HG03108 (cell line): ENCODE measurements around the gene FAM236B.
"Not testable (repeated sequence)": the region's sequence is repeated elsewhere in the genome, so short reads cannot be mapped to it uniquely, and the experiment has no call there.

Experiments
- ATAC-seq: cut with Tn5 transposase; IDR thresholded peaks from one replicate; pipeline ENCODE4 v1.9.1; 2021; ENCODE audit warnings: moderate library complexity; ENCODE audit not compliant: unreplicated experiment

FAM236B gene

DNA sequence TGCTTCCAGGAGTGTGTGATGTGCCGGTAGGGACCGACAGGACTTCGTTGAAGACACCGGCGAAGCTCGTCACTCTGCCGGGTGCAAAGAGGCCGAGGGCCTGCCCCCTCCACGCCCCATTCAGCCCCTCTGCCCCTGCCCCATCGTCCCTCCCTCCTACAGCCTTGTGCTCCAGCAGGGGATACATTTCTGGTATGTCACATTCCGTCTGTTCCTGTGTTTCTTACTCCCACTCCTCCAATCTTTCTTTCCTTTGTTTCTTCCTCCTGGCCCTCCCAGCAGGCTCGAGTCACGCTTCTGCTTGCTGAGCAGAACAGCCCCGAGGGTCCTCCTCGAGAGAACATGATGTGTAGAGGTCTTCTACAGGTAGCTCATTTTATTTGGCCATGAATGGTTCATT is at the start of gene FAM236B:
Gene FAM236B, minus strand, starts transcription at position 101 of the 400 bp plus-strand sequence. Its CDS starts 100 bp downstream, at position 1.
- ATAC-seq = not testable (repeated sequence)

DNA sequence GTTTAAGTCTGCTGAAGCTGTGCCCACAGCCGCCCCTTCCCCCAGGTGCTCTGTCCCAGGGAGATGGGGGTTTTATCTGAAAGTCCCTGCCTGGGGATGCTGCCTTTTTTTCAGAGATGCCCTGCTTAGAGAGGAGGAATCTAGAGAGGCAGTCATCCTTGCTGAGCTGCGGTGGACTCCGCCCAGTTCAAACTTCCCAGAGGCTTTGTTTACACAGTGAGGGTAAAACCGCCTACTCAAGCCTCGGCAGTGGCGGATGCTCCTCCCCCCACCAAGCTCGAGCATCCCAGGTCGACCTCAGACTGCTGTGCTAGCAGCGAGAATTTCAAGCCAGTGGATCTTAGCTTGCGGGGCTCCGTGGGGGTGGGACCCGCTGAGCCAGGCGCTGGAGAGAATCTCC is 48.2 kb upstream of the FAM236B start:
- not testable (repeated sequence) for ATAC-seq

DNA sequence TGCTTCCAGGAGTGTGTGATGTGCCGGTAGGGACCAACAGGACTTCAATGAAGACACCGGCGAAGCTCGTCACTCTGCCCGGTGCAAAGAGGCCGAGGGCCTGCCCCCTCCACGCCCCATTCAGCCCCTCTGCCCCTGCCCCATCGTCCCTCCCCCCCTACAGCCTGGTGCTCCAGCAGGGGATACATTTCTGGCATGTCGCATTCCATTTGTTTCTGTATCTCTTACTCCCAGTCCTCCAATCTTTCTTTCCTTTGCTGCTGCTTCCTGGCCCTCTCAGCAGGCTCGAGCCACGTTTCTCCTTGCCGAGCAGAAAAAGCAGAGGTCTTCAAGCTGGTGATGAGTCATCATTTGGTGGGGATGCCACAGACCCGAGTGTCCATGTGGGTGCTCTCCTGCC is 25.6 kb upstream of the FAM236B start, which contains the start of gene FAM236D:
Gene FAM236D, minus strand, starts transcription at position 101 of the 400 bp plus-strand sequence. Its CDS starts 100 bp downstream, at position 1.
- ATAC-seq = not testable (repeated sequence)

DNA sequence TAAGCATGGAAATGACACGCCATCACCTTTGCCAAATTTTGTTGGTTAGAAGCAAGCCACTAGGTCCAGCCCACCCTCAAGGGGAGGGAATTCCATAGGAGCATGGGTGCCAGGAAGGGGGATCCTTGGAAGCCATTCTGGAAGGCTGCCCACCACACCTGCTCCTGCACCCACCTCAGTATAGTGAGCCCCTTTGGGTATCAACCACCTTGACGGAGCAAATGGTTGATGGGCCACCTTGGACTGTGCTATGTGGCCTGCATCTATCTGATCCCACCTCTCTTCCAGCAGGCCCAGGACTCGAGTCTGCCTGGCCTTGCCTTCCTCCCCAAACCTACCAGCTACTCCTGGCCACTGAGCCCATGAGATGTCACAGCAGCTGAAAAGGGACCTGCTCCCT is 7.9 kb upstream of the FAM236B start:
- ATAC-seq = not testable (repeated sequence)

DNA sequence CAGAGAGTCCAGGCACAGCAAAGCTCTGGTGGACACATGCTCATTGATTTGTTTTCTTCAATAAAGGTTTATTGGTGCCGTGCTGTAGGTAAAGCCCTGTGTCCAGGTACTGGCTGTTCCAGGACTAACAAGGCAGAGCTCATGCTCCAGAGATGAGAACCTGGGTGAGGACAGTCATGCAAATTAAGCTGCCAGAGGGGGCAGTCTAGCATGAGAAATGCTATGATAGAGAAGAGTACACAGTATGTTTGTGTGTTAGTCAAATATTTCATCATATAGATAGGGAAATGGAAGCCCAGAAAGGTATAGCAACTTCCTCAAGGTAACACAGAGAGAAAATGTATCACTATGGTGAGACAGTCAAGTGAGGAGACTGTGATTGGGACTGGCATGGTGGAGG is 5.7 kb upstream of the FAM236B start:
- not testable (repeated sequence) for ATAC-seq

DNA sequence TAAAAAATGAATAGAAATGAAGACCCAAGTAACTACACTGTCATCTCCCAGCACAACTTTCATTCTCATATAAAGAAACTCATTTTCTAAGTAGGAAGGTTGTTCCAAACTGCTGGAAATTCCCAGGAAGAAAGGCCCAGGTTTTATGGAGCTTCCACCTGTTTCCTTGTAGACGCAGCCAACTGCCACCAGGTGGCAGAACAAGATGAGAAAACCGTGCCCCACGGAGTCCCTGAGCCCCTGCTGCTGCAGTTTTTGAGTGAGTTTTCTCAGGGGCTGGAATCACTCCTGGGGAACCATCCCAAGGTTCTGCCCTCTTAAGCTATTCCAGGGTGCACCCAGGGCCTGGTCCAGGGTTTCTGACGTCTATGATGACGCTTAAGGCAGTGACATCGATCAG is 1.5 kb upstream of the FAM236B start:
- ATAC-seq = not testable (repeated sequence)

DNA sequence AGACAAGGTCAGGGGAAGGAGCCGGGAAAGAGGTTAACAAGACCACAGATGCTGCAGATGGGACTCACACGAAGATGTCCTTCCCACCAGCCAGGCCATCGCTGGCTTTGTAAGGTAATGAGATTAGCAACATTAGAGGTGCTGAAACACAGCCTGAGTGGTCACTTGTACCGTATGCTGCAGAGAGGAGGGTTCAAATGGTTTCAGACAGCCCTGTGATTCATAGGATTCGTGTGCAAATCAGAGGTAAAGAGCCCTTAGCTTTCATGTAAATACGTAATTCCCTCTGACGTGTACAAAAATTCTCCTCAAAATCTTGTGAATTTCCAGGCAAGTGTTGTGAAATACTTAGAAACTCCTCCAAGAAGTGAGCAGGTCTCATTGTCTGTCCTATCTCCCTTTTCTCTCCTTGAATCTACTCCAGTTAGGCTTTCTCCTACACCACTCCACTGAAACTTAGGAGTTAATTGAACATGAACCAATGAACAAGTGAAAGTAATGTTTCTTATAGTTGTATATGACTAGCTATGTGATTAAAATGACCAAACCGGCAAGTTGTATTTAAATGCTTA is 991 bp upstream of the FAM236B start:
- ATAC-seq = not testable (repeated sequence)

DNA sequence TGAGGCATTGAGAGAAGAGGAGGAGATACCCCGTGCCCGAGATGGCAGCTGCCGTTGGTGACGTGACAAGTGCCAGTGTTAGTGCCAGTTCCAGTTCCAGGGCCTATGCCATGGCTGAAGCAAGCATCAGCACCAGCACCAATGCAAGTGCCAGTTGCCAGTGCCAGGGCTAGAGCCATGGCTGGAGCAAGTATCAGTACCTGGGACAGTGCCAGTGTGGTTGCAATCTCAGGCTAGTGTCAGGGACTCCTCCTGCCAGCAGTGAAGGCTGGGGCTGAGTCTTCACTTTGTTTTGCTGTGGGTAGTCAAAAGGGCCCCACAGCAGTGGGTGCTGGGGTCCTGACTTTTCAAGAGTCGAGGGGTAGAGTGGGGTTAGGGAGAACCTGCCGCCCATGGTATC is 4.3 kb downstream of the FAM236B start:
- ATAC-seq = not testable (repeated sequence)

DNA sequence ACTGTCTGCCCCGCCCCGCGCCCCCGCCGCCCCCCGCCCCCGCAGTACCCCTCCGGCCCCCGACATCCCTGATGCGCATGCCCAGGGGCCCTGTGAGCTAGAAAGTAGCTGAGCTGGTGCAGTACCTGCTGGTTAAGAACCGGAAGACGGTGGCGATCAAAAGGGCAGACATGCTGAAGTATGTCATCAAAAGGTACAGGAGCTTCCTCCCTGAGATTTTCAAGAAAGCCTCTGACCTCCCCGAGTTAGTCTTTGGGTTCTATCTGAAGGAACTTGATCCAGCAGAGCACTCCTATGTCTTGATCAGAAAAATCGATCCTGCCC is 5.0 kb downstream of the FAM236B start:
- ATAC-seq = peak; percentile 69

DNA sequence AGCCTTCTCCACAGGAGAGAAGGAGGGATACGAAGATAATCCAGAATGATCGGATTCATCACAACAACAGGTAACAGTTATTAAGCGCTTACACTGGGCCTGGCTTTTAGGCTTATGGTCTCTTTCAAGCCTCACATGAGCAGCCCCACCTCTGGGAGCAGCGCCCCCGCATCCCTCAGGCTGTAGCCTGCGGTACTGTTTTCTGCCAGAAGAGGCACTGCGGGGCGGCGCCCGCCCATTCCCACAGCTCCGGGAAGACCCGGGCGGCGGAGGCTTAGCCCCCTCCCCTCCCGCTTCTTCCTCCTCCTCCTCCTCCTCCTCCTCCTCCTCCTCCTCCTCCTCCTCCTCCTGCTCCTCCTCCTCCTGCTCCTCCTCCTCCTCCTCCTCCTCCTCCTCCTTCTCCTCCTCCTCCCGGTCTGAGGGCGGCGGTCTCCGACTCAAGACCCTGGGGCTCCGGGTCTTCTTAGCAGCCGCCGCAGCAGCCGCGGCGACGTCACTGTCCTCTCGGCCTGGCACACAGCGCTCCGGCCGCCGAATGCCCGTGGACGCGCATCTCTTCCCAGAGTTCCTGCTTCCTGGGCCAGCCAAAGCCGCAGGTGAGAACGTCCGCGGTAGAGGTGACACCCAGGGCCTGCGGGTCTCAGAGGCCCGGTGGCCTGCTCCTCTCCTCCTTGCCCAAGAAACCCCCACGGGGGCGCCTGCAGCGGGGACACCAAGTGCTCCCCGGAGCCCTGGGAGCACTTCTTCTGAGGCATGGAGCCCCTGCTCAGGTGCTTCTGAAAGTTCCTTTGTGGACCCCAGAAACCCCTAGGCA is 5.6 kb downstream of the FAM236B start, which contains the start of gene DMRTC1B:
Gene DMRTC1B, plus strand, starts transcription at position 238 of the 814 bp plus-strand sequence. CDS start 68,246 bp downstream, outside the sequence.
- ATAC-seq = peak; percentile 60

DNA sequence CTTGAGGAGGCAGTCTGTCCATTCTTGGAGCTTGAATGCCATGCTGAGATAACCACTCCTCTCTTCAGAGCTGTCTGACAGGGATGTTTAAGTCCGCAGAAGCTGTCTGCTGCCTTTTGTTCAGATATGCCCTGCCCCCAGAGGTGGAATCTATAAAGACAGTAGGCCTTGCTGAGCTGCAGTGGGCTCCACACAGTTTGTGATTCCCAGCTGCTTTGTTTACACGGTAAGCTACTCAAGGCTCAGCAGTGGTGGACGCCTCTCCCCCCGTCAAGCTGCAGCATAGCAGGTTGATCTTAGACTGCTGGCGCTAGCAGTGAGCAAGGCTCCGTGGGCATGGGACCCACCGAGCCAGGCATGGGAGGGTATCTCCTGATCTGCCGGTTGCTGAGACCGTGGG is 22.0 kb downstream of the FAM236B start:
- ATAC-seq = not testable (repeated sequence)

DNA sequence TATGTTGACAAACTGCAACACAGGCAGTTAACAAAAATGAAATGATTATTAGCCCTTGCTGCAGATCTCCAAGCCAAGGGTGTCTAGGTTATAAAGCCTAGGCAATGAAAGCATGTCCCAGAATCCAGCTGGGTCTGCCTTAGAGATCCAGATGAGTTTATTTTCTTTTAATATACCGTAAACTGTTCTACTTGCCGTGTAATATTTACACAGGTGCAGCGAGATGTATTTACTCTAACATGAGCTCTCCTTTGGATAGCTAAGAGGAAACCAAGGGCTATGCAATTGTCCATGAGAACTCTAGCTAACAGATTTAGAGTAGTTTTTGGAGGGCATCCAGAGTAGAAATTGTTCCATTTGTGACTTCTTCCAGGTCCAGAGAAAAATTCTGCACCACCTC is 33.9 kb downstream of the FAM236B start:
- not testable (repeated sequence) for ATAC-seq

DNA sequence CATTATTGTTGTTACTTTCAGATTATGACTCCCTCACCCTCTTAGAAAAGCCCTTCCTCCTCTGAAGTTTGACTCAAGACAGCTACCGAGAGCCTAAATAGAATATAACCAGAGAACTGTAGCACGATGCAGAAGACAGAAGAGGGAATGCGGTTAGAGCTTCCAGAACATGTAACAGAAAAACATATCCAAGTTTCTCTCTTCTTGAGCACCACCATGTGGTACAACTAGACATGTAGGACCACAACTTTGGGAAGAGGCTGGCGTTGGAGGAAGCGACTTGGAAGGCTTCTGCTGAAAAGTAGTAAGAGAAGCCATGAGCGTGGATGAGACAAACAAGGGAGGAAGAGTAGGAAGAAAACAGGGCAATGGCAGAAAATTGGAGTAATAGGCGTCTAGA is 36.9 kb downstream of the FAM236B start:
- not testable (repeated sequence) for ATAC-seq

DNA sequence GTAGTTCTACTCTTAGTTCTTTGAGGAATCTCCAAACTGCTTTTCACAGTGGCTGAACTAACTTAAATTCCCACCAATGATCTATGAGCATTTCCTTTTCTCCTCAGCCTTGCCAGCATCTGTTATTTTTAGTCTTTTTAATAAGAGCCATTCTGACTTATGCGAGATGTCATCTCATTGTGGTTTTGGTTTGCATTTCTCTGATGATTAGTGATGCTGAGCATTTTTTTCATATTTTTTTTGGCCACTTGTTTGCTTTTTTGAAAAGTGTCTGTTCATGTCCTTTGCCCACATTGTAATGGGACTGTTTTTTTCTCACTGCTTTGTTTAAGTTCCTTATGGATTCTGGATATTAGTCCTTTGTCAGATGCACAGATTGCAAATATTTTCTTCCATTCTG is 46.9 kb downstream of the FAM236B start:
- no peak for ATAC-seq

DNA sequence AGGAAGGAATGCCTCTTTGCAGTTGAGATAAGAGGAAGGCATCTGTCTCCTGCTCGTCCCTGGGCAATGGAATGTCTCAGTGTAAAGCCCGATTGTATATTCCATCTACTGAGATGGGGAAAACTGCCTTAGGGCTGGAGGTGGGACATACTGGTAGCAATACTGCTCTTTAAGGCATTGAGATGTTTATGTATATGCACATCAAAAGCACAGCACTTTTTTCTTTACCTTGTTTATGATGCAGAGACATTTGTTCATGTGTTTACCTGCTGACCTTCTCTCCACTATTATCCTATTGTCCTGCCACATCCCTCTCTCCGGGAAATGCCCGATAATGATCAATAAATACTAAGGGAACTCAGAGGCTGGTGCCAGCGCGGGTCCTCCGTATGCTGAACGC is 48.8 kb downstream of the FAM236B start:
- not testable (repeated sequence) for ATAC-seq
